ENCODE data around the gene GPR82.

DNA sequence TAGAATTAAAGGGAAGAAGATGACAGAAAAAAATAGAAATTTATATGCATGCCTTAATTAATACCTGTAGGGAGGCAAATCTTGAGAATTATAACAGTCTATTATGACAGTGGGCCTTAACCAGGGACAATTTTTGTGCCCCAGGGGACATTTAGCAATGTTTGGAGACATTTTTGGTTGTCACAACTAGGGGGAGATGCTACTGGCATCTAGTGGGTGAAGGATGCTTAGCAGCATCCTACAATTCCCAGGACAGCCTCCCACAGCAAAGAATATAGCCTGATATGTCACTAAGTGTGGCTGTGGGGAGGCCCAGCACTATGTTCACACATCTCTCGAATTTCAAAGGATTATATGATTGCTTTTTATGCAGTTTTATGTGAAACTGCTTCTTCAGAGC, 10.5 kb downstream of the GPR82 start:
- TF ChIP-seq, protein P1, sequence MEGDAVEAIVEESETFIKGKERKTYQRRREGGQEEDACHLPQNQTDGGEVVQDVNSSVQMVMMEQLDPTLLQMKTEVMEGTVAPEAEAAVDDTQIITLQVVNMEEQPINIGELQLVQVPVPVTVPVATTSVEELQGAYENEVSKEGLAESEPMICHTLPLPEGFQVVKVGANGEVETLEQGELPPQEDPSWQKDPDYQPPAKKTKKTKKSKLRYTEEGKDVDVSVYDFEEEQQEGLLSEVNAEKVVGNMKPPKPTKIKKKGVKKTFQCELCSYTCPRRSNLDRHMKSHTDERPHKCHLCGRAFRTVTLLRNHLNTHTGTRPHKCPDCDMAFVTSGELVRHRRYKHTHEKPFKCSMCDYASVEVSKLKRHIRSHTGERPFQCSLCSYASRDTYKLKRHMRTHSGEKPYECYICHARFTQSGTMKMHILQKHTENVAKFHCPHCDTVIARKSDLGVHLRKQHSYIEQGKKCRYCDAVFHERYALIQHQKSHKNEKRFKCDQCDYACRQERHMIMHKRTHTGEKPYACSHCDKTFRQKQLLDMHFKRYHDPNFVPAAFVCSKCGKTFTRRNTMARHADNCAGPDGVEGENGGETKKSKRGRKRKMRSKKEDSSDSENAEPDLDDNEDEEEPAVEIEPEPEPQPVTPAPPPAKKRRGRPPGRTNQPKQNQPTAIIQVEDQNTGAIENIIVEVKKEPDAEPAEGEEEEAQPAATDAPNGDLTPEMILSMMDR (IDR thresholded peaks at IDR 0.05; ENCODE audit: low read depth, low read length) = peak; percentile 67
- no peak for TF ChIP-seq EZH2phosphoT487 (IDR thresholded peaks at IDR 0.05; ENCODE audit: low read depth)
